Neural cell (in vitro differentiated cells): ENCODE data around the gene CLTC. TPM values are rescaled to one million over a fixed set of nuclear protein-coding genes. Genes with fewer than 3 reads are reported as not detected.

ENCODE experiments used
- H2AFZ ChIP-seq: fragments of 200-600, 300-800 bp; sonication (generic), shearing (Covaris generic); 2 replicates; pipeline ENCODE4 v1.6.0; 2014; ENCODE audit warnings: low read depth, mild to moderate bottlenecking, antibody characterized with exemption, low read length, moderate library complexity
- H3F3A ChIP-seq: fragments of 200-600 bp; shearing (Covaris generic); 2 replicates; pipeline ENCODE4 v1.6.1; 2016; ENCODE audit warnings: mild to moderate bottlenecking, moderate library complexity, mixed read lengths, antibody characterized with exemption, low read length; ENCODE audit not compliant: insufficient read depth, poor library complexity, severe bottlenecking
- H3K27ac ChIP-seq: fragments of 200-600, 300-800 bp; sonication (generic), shearing (Covaris generic); 2 replicates; pipeline ENCODE4 v1.5.1; 2014; ENCODE audit warnings: mild to moderate bottlenecking, low read length, moderate library complexity
- H3K27me3 ChIP-seq: fragments of 300-800, 200-600 bp; sonication (generic), shearing (Covaris generic); 2 replicates; pipeline ENCODE4 v1.6.0; 2014; ENCODE audit warnings: mild to moderate bottlenecking, low read depth, low read length, moderate library complexity; ENCODE audit not compliant: insufficient read depth
- H3K36me3 ChIP-seq: fragments of 300-800, 200-600 bp; sonication (generic), shearing (Covaris generic); 2 replicates; pipeline ENCODE4 v1.5.1; 2014; ENCODE audit warnings: mild to moderate bottlenecking, antibody characterized with exemption, low read length, moderate library complexity; ENCODE audit not compliant: insufficient read depth
- H3K4me2 ChIP-seq: fragments of 300-800, 200-600 bp; sonication (generic), shearing (Covaris generic); 2 replicates; pipeline ENCODE4 v1.6.0; 2014; ENCODE audit warnings: mild to moderate bottlenecking, low read length
- H3K4me3 ChIP-seq: fragments of 300-800, 200-600 bp; sonication (generic), shearing (Covaris generic); 2 replicates; pipeline ENCODE4 v1.5.1; 2014; ENCODE audit warnings: mild to moderate bottlenecking, low read length, moderate library complexity
- H3K79me2 ChIP-seq: fragments of 200-600 bp; shearing (Covaris generic); replicated peaks from 2 replicates; pipeline ENCODE4 v1.6.0; 2014; ENCODE audit warnings: mild to moderate bottlenecking, low read length, moderate library complexity; ENCODE audit not compliant: insufficient read depth
- H3K9ac ChIP-seq: fragments of 300-800, 200-600 bp; sonication (generic), shearing (Covaris generic); 2 replicates; pipeline ENCODE4 v1.6.1; 2016; ENCODE audit warnings: mild to moderate bottlenecking, low read length, mixed read lengths
- H3K9me2 ChIP-seq: fragments of 200-600 bp; shearing (Covaris generic); 2 replicates; pipeline ENCODE4 v1.6.1; 2016; ENCODE audit warnings: mild to moderate bottlenecking, low read length, mixed read lengths; ENCODE audit not compliant: insufficient read depth
- H3K9me3 ChIP-seq: fragments of 200-600, 300-800 bp; sonication (generic), shearing (Covaris generic); 2 replicates; pipeline ENCODE4 v1.6.1; 2016; ENCODE audit warnings: mild to moderate bottlenecking, mixed run types, low read length, moderate library complexity, mixed read lengths
- H4K20me1 ChIP-seq: fragments of 200-600 bp; shearing (Covaris generic); 2 replicates; pipeline ENCODE4 v1.6.1; 2016; ENCODE audit warnings: mild to moderate bottlenecking, mixed run types; ENCODE audit not compliant: insufficient read depth
- EZH2 ChIP-seq: fragments of 200-600, 300-800 bp; shearing (Covaris generic), sonication (generic); IDR thresholded peaks from 2 replicates; pipeline ENCODE4 v1.6.1; 2014; ENCODE audit warnings: antibody characterized with exemption, low read length, borderline replicate concordance, mild to moderate bottlenecking; ENCODE audit not compliant: insufficient read depth, poor library complexity, severe bottlenecking
- MXI1 ChIP-seq: fragments of 450-650 bp; conservative IDR thresholded peaks from 2 replicates; pipeline ENCODE4 v1.6.1; 2014; ENCODE audit warnings: antibody characterized with exemption, mild to moderate bottlenecking; ENCODE audit not compliant: poor library complexity, severe bottlenecking
- RAD21 ChIP-seq: fragments of 450-650 bp; conservative IDR thresholded peaks from 2 replicates; pipeline ENCODE4 v1.6.1; 2014; ENCODE audit warnings: antibody characterized with exemption, mild to moderate bottlenecking, moderate library complexity
- REST ChIP-seq: IDR thresholded peaks from 2 replicates; pipeline ENCODE4 v1.6.1; 2012; ENCODE audit warnings: borderline replicate concordance
- SMC3 ChIP-seq: fragments of 450-650 bp; conservative IDR thresholded peaks from 2 replicates; pipeline ENCODE4 v1.6.1; 2014; ENCODE audit warnings: antibody characterized with exemption, mild to moderate bottlenecking, moderate library complexity; ENCODE audit not compliant: poor library complexity
- polyA plus RNA-seq: library from polyadenylated mRNA; depleted of rRNA; stranded (reverse); fragments of >200 nt; gene quantifications from 2 replicates; pipeline ENCODE4 v1.2.3, GENCODE V29; 2014
- TF ChIP-seq, protein P1 (sequence below): fragments of 450-650 bp; IDR thresholded peaks from 2 replicates; pipeline ENCODE4 v1.5.1; 2014; ENCODE audit warnings: antibody characterized with exemption, mild to moderate bottlenecking, moderate library complexity; ENCODE audit not compliant: poor library complexity, severe bottlenecking

The CLTC gene
- polyA plus RNA-seq, 1 donor from 2014 or later, result 218 TPM

GRCh38 chr17:59619035-59619297 lies 729 bp upstream of the CLTC start:
- Histone ChIP-seq H3K4me2 (peak overlapping the region; percentile 92), H2AFZ (peak overlapping the region; percentile 90), H3K4me3 (peak overlapping the region; percentile 90), H3K27me3 (no peaks in the 10 kb centered on the region), H3K9me3 (no peaks in the 10 kb centered on the region), H3K79me2 (peaks cover 49% of the 10 kb centered on the region), H3F3A (peaks cover 13% of the 10 kb centered on the region), H3K9me2 (no peaks in the 10 kb centered on the region), H3K27ac (peak overlapping the region; percentile 99), H3K36me3 (no peaks in the 10 kb centered on the region), H3K9ac (peak overlapping the region; percentile 100), H4K20me1 (peaks cover 3% of the 10 kb centered on the region)
- TF ChIP-seq REST (peak; percentile 71), EZH2 (no peak), RAD21 (no peak), MXI1 (no peak)
- TF ChIP-seq, protein P1, sequence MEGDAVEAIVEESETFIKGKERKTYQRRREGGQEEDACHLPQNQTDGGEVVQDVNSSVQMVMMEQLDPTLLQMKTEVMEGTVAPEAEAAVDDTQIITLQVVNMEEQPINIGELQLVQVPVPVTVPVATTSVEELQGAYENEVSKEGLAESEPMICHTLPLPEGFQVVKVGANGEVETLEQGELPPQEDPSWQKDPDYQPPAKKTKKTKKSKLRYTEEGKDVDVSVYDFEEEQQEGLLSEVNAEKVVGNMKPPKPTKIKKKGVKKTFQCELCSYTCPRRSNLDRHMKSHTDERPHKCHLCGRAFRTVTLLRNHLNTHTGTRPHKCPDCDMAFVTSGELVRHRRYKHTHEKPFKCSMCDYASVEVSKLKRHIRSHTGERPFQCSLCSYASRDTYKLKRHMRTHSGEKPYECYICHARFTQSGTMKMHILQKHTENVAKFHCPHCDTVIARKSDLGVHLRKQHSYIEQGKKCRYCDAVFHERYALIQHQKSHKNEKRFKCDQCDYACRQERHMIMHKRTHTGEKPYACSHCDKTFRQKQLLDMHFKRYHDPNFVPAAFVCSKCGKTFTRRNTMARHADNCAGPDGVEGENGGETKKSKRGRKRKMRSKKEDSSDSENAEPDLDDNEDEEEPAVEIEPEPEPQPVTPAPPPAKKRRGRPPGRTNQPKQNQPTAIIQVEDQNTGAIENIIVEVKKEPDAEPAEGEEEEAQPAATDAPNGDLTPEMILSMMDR, result no peak

GRCh38 chr17:59620064-59620359 lies 317 bp downstream of the CLTC start:
- Histone ChIP-seq H3K9me3 (no peaks in the 10 kb centered on the region), H4K20me1 (peaks cover 3% of the 10 kb centered on the region), H3K36me3 (no peaks in the 10 kb centered on the region), H3K27ac (peak overlapping the region; percentile 99), H3K9me2 (no peaks in the 10 kb centered on the region), H3K9ac (peak overlapping the region; percentile 100), H2AFZ (peak overlapping the region; percentile 90), H3K4me3 (peak overlapping the region; percentile 90), H3K79me2 (peaks cover 59% of the 10 kb centered on the region), H3K27me3 (no peaks in the 10 kb centered on the region), H3K4me2 (no peak overlapping the region), H3F3A (peaks cover 13% of the 10 kb centered on the region)
- TF ChIP-seq SMC3 (no peak), MXI1 (no peak), REST (peak; percentile 54)
- TF ChIP-seq, protein P1, result no peak
